Osteocyte (in vitro differentiated cells): ENCODE results near the gene CACNA1C. TPM values are rescaled to one million over a fixed set of nuclear protein-coding genes. Genes with fewer than 3 reads are reported as not detected.
"Not testable (repeated sequence)": the region's sequence is repeated elsewhere in the genome, so short reads cannot be mapped to it uniquely, and the experiment has no call there.

Experiments
- DNase-seq: peaks from one replicate; pipeline ENCODE4 v3.0.0; 2021; ENCODE audit warnings: mixed read lengths; ENCODE audit not compliant: unreplicated experiment; ENCODE audit errors: extremely low spot score
- H3K27ac Mint-ChIP-seq: one replicate; pipeline ENCODE4 v1.8.0; 2021; ENCODE audit warnings: mild to moderate bottlenecking, mixed read lengths; ENCODE audit not compliant: unreplicated experiment
- H3K27me3 Mint-ChIP-seq: one replicate; pipeline ENCODE4 v1.8.0; 2021; ENCODE audit warnings: mixed read lengths; ENCODE audit not compliant: unreplicated experiment
- H3K36me3 Mint-ChIP-seq: one replicate; pipeline ENCODE4 v1.8.0; 2021; ENCODE audit warnings: mixed read lengths; ENCODE audit not compliant: unreplicated experiment
- H3K4me1 Mint-ChIP-seq: one replicate; pipeline ENCODE4 v1.8.0; 2021; ENCODE audit warnings: mixed read lengths; ENCODE audit not compliant: unreplicated experiment
- H3K4me3 Mint-ChIP-seq: one replicate; pipeline ENCODE4 v1.8.0; 2021; ENCODE audit warnings: mild to moderate bottlenecking, moderate library complexity, mixed read lengths; ENCODE audit not compliant: unreplicated experiment
- H3K9me3 Mint-ChIP-seq: one replicate; pipeline ENCODE4 v1.8.0; 2021; ENCODE audit warnings: mixed read lengths; ENCODE audit not compliant: unreplicated experiment
- total RNA-seq: library from RNA; stranded (reverse); gene quantifications from 2 replicates; pipeline ENCODE4 v1.2.1, GENCODE V29; 2021
- TF ChIP-seq, protein P1 (sequence below): fragments of 200-600 bp; sonication (generic); IDR thresholded peaks from 2 replicates; pipeline ENCODE4 v1.5.0; 2021; ENCODE audit warnings: antibody characterized with exemption, mild to moderate bottlenecking, moderate library complexity

CACNA1C gene
- total RNA-seq, 1 donor from 2014 or later = 67.4 TPM

DNA sequence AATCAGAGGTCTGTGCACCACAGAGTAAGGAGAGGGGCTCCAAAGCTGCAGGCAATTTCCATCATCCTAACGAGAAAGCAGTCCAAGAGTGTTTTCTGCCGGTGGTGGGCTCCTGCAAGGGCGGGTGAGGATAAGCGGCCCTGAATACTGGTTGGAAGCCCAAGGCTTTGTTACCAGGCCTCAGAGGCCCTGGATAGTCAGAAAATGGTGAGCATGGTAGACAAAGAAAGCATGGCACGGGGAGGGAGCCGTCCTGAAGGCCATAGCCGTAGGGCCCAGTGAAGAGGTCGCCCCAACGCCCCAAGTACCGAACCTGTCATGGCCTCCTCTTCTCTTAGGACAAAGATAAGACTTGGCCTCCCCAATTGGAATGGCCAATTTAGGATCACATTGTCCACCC, 435.3 kb downstream of the CACNA1C start:
- TF ChIP-seq, protein P1, sequence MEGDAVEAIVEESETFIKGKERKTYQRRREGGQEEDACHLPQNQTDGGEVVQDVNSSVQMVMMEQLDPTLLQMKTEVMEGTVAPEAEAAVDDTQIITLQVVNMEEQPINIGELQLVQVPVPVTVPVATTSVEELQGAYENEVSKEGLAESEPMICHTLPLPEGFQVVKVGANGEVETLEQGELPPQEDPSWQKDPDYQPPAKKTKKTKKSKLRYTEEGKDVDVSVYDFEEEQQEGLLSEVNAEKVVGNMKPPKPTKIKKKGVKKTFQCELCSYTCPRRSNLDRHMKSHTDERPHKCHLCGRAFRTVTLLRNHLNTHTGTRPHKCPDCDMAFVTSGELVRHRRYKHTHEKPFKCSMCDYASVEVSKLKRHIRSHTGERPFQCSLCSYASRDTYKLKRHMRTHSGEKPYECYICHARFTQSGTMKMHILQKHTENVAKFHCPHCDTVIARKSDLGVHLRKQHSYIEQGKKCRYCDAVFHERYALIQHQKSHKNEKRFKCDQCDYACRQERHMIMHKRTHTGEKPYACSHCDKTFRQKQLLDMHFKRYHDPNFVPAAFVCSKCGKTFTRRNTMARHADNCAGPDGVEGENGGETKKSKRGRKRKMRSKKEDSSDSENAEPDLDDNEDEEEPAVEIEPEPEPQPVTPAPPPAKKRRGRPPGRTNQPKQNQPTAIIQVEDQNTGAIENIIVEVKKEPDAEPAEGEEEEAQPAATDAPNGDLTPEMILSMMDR = no peak
- no peaks in the 10 kb centered on the region for H3K9me3 Mint-ChIP-seq
- peaks cover 39% of the 10 kb centered on the region for H3K36me3 Mint-ChIP-seq
- no peak for DNase-seq
- H3K27me3 Mint-ChIP-seq = no peaks in the 10 kb centered on the region
- peaks cover 1% of the 10 kb centered on the region for H3K4me1 Mint-ChIP-seq
- no peak overlapping the region for H3K27ac Mint-ChIP-seq
- H3K4me3 Mint-ChIP-seq = no peak overlapping the region

DNA sequence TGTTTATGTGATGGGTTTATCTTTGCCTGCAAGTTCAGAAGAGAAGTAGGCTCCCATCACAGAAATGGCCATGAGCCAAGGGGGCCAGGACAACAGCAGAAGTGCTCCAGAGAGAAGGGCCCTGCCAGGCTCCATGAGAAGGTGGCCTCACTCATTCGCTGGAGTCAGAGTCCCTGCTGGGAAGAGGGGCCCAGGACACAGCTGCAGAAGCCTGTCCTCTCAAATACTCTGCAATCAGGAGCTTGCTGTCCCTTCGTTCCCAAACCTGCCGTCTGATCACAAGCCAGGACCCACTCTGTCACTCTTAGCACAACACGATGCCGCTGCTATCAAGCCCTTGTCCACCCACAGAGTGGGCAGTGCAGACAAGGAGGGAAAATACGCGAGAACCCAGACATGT, 435.8 kb downstream of the CACNA1C start:
- Mint-ChIP-seq H3K27me3 (no peaks in the 10 kb centered on the region), H3K4me3 (no peak overlapping the region), H3K4me1 (no peaks in the 10 kb centered on the region), H3K27ac (no peak overlapping the region), H3K9me3 (no peaks in the 10 kb centered on the region), H3K36me3 (peaks cover 42% of the 10 kb centered on the region)
- TF ChIP-seq, protein P1 = no peak
- no peak for DNase-seq

DNA sequence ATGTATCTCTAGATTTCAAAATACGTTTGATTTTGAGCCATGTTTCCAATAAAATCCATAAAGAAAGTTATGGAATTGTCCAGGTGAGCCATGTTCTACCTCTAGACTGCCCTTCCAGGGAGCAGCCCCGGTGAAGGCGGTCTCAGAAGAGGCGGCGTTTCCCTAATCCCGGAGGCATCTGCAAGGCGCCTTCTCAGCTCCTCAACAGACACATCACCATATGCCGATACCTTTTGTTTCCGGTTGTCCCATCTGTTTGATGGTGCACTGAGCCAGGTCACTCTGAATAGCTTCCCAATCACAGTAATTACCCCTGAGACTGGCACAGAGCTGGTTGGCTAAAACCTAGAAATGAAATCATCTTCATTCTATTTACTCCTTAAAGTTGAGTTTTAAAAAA, 436.5 kb downstream of the CACNA1C start:
- no peak overlapping the region for H3K4me3 Mint-ChIP-seq
- no peaks in the 10 kb centered on the region for H3K27me3 Mint-ChIP-seq
- H3K27ac Mint-ChIP-seq = no peak overlapping the region
- peaks cover under 1% of the 10 kb centered on the region for H3K4me1 Mint-ChIP-seq
- H3K9me3 Mint-ChIP-seq = no peaks in the 10 kb centered on the region
- TF ChIP-seq, protein P1 = no peak
- no peak for DNase-seq
- peaks cover 38% of the 10 kb centered on the region for H3K36me3 Mint-ChIP-seq

DNA sequence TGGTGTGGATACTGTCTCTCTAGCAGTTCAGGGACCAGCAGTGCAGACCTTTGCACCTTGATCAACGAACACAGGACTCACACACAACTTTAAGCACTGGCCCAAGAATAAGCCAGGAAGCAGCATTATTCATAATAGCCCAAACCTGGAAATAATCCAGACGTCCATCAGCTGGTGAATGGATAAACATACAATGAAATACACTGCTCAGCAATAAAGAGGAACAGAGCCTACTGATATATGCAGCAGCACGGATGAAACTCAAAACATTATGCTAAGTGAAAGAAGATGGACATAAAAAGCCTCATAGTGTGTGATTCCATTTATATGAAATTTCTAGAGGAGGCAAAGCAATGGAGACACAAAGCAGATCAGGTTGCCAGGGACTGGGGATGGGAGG, 438.0 kb downstream of the CACNA1C start:
- Mint-ChIP-seq H3K27ac (no peak overlapping the region), H3K36me3 (peaks cover 48% of the 10 kb centered on the region), H3K9me3 (no peaks in the 10 kb centered on the region), H3K4me1 (peaks cover 7% of the 10 kb centered on the region), H3K4me3 (no peak overlapping the region), H3K27me3 (no peaks in the 10 kb centered on the region)
- TF ChIP-seq, protein P1 = no peak
- no peak for DNase-seq

DNA sequence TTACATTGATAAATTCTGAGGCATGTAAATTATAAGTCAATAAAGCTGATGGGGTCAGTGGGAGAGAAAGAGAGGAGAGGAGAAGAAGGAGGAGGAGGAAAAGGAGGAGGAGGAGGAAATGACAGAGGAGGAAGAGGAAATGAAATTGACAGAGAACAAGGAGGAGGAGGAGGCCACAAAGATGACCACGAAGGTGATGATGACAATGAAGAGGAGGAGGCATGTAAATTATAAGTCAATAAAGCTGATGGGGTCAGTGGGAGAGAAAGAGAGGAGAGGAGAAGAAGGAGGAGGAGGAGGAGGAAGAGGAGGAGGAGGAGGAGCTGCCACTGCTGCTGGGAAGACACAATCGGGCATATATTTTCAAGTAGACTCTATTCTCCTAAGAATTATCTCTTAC, 438.6 kb downstream of the CACNA1C start:
- H3K9me3 Mint-ChIP-seq, H3K4me3 Mint-ChIP-seq, H3K27me3 Mint-ChIP-seq, H3K27ac Mint-ChIP-seq, DNase-seq, H3K4me1 Mint-ChIP-seq: not testable (repeated sequence)
- peaks cover 44% of the 10 kb centered on the region for H3K36me3 Mint-ChIP-seq

DNA sequence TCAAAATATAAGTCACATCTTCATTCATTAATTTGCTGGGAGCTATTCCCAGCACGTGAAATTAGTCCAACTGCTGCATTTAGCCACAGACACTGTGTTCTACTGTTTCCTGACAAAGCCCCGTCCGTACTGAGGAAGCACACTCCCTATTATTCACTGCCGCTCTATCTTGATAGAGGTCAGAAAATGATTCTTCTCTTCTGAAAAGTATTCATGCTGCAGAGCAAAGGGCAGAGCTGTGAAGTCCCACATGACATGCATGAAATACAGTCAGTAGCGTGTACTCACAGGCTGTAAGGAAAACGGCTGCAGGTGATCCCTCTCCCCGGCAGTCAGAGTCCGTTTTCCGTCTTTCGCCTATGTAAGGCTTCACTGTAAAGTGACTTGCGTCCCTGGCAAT, 439.4 kb downstream of the CACNA1C start:
- DNase-seq = no peak
- Mint-ChIP-seq H3K4me3 (no peak overlapping the region), H3K9me3 (no peaks in the 10 kb centered on the region), H3K4me1 (peaks cover 8% of the 10 kb centered on the region), H3K27me3 (no peaks in the 10 kb centered on the region), H3K27ac (no peak overlapping the region), H3K36me3 (peaks cover 41% of the 10 kb centered on the region)
- TF ChIP-seq, protein P1 = no peak
